Transverse colon (tissue), 3 donors: ENCODE measurements around the gene VMP1.

Experiments
- CTCF ChIP-seq, 5 experiments: fragments of 200-600 bp in 3 of 5; fragments of 450-650 bp in 2 of 5; sonication (generic) in 3 of 5; IDR thresholded peaks; 1 replicate in 2 of 5; 2 replicates in 3 of 5; pipeline ENCODE4 v1.5.1; 2016 to 2017; ENCODE audit warnings: antibody characterized with exemption in 5 of 5, inconsistent platforms in 3 of 5, mild to moderate bottlenecking in 2 of 5, moderate library complexity in 1 of 5
- EP300 ChIP-seq: sonication (generic); formaldehyde crosslinking; IDR thresholded peaks from one replicate; pipeline ENCODE4 v1.6.1; 2017; ENCODE audit warnings: antibody characterized with exemption, low read depth
- POLR2A ChIP-seq: fragments of 450-650 bp; IDR thresholded peaks from one replicate; pipeline ENCODE4 v1.6.1; 2016; ENCODE audit warnings: antibody characterized with exemption, mild to moderate bottlenecking, moderate library complexity

GRCh38 chr17:59699218-59699617 lies 8.2 kb upstream of the VMP1 start:
- TF ChIP-seq POLR2A = no peak
- no peak for TF ChIP-seq EP300
- TF ChIP-seq CTCF (IDR thresholded peaks at IDR 0.05) = no peak
